HFFc6 (cell line): Measurements from ENCODE around the gene CAMK4. TPM values are rescaled to one million over a fixed set of nuclear protein-coding genes. Genes with fewer than 3 reads are reported as not detected.
"Not testable (repeated sequence)": the region's sequence is repeated elsewhere in the genome, so short reads cannot be mapped to it uniquely, and the experiment has no call there.

Source experiments
- DNase-seq: peaks from one replicate; pipeline ENCODE4 v3.0.0-alpha.2; 2018
- H3K27ac Mint-ChIP-seq: 2 replicates; pipeline ENCODE4 v1.8.0; 2020; ENCODE audit warnings: mild to moderate bottlenecking, mixed read lengths
- H3K27me3 Mint-ChIP-seq: 2 replicates; pipeline ENCODE4 v1.8.0; 2021; ENCODE audit warnings: mild to moderate bottlenecking, moderate library complexity, mixed read lengths; ENCODE audit not compliant: insufficient read depth
- H3K36me3 Mint-ChIP-seq: 2 replicates; pipeline ENCODE4 v1.8.0; 2021; ENCODE audit warnings: low read depth, mixed read lengths
- H3K4me1 Mint-ChIP-seq: 2 replicates; pipeline ENCODE4 v1.8.0; 2020; ENCODE audit warnings: low read depth, mixed read lengths
- H3K4me3 Mint-ChIP-seq: 2 replicates; pipeline ENCODE4 v1.8.0; 2020; ENCODE audit warnings: mild to moderate bottlenecking, moderate library complexity, mixed read lengths
- H3K9me3 Mint-ChIP-seq: 2 replicates; pipeline ENCODE4 v1.8.0; 2020; ENCODE audit warnings: mild to moderate bottlenecking, mixed read lengths
- total RNA-seq, 6 experiments: library from RNA; stranded (reverse); fragmentation: NEBNext Ultra II Directional; extraction: Animal tissue kit (Norgen Biotek cat#: 25700); gene quantifications; 2 replicates in 1 of 6; 3 replicates in 5 of 6; pipeline ENCODE4 v1.2.3, GENCODE V29; 2021
- TF ChIP-seq, protein P1 (sequence below): fragments of 200-600 bp; sonication (generic); IDR thresholded peaks from 2 replicates; pipeline ENCODE4 v1.5.0; 2021; ENCODE audit warnings: antibody characterized with exemption, mild to moderate bottlenecking

The CAMK4 gene
- total RNA-seq, 6 experiments from 2014 or later, result 3.8 to 5.7 (median 4.4) TPM

DNA sequence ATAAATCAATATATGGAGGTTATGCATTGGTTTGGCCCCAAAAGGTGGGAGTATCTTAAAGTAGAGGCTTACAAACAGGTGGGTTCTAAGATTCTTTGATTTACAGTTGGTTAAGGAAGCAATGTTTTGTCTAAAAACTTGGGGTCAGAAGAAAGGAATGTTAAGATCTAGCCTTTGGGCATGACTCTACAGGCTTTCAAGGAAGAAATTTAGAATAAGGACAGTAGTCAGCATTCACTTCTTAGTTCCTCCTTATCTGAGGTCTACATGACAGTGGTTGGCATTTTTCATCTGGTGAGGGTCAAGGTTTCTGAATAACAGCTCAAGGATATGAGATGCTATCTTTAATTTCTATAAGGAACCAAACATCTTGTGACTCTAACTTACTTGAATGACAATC lies 122.8 kb downstream of the CAMK4 start:
- H3K27me3 Mint-ChIP-seq, result no peaks in the 10 kb centered on the region; the same call in 1 of the 2 replicates
- no peak overlapping the region for H3K4me3 Mint-ChIP-seq
- TF ChIP-seq, protein P1, sequence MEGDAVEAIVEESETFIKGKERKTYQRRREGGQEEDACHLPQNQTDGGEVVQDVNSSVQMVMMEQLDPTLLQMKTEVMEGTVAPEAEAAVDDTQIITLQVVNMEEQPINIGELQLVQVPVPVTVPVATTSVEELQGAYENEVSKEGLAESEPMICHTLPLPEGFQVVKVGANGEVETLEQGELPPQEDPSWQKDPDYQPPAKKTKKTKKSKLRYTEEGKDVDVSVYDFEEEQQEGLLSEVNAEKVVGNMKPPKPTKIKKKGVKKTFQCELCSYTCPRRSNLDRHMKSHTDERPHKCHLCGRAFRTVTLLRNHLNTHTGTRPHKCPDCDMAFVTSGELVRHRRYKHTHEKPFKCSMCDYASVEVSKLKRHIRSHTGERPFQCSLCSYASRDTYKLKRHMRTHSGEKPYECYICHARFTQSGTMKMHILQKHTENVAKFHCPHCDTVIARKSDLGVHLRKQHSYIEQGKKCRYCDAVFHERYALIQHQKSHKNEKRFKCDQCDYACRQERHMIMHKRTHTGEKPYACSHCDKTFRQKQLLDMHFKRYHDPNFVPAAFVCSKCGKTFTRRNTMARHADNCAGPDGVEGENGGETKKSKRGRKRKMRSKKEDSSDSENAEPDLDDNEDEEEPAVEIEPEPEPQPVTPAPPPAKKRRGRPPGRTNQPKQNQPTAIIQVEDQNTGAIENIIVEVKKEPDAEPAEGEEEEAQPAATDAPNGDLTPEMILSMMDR, result no peak
- H3K9me3 Mint-ChIP-seq, result no peaks in the 10 kb centered on the region
- no peak for DNase-seq
- no peak overlapping the region for H3K27ac Mint-ChIP-seq
- H3K36me3 Mint-ChIP-seq, result no peaks in the 10 kb centered on the region
- H3K4me1 Mint-ChIP-seq, result peaks cover 8% of the 10 kb centered on the region; the same call in 1 of the 2 replicates

DNA sequence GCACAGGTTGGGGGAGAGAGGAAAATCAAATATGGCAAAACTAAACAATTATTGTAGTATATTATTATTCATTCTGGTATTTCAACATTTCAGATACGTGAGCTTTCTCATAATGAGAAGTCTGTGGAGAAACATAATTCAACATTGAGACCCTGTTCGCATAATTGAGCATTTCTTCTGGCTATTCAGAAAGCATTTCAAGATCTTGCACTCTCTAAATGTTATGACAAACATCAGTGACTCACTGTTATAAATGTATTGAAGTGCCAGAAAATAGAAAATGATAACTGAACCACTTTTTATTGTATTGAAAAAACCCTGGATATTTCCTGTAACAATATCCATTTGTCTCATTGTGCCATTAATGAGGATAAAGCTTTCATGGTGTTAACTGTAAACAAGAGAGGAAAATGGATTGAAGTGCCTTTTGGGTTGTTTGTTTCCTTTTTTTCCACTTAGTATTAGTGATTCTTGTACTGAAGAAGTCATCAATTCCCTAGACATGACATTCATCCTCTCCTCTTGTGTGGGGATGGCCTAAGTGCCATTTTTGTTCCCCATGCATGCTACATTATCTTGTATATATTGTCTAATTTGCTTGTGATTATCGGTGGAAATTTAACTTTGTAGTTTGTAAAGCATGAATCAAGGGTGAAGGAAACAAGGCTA lies 124.6 kb downstream of the CAMK4 start:
- DNase-seq, result no peak
- Mint-ChIP-seq H3K27ac (no peak overlapping the region), H3K27me3 (no peaks in the 10 kb centered on the region; the same call in 1 of the 2 replicates), H3K4me1 (peaks cover 8% of the 10 kb centered on the region; the same call in 1 of the 2 replicates), H3K9me3 (no peaks in the 10 kb centered on the region), H3K36me3 (no peaks in the 10 kb centered on the region), H3K4me3 (no peak overlapping the region)
- TF ChIP-seq, protein P1, result no peak

DNA sequence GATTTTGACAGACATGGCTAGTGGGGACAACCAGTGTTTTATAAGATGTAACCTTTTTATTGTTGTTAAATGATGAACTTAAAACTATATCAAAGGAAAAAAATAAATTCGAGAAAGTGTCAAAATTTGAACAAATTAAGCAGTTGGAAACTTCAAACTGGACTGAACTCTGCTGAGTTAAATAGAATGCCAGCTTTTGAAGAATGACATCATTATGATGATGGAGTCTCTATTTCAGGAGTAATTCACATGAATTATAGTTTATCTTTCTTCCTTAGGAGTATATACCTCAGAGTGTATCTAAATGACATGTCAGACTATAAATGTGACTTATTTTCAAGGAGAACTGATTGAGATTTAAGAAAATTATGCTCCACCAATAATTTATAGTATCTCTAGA lies 125.2 kb downstream of the CAMK4 start:
- TF ChIP-seq, protein P1, result no peak
- Mint-ChIP-seq H3K36me3 (no peaks in the 10 kb centered on the region), H3K27me3 (no peaks in the 10 kb centered on the region; the same call in 1 of the 2 replicates), H3K9me3 (no peaks in the 10 kb centered on the region), H3K4me1 (peaks cover 8% of the 10 kb centered on the region; the same call in 1 of the 2 replicates), H3K27ac (no peak overlapping the region), H3K4me3 (no peak overlapping the region)
- DNase-seq, result no peak

DNA sequence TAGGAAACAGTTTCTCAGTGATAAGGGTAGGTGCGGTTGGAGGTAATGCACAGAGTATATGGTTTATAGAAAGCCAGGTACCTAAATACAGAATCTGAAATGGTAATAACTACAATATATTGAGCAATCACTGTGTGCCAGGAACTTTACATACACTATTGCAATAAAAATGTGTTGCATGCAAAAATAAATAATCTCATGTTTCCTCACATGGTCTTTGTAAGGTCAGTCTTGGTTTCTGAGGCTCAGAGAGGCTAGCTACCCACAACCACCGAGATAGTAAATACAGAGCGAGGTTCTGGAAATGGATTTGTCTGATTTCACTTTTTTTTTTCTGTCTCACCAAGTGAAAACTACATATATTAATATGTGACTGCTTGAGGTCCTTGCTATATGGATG lies 128.9 kb downstream of the CAMK4 start:
- Mint-ChIP-seq H3K4me1 (no peaks in the 10 kb centered on the region), H3K36me3 (no peaks in the 10 kb centered on the region), H3K4me3 (no peak overlapping the region), H3K9me3 (no peaks in the 10 kb centered on the region), H3K27me3 (no peaks in the 10 kb centered on the region; the same call in 1 of the 2 replicates), H3K27ac (no peak overlapping the region)
- DNase-seq, result no peak
- TF ChIP-seq, protein P1, result no peak

DNA sequence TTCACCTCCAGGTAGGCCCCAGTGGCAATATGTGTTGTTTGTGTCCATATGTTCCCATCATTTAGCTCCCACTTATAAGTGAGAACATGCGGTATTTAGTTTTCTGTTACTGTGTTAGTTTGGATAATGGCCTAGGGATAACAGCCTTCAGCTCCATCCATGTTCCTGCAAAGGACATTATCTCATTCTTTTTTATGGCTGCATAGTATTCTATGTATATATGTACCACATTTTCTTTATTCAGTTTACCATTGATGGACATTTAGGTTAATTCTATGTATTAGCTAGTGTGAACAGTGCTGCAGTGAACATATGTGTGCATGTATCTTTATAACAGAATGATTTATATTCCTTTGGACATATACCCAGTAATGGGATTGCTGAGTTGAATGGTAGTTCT lies 134.5 kb downstream of the CAMK4 start:
- not testable (repeated sequence) for H3K36me3 Mint-ChIP-seq, H3K9me3 Mint-ChIP-seq, H3K4me1 Mint-ChIP-seq, DNase-seq, H3K27me3 Mint-ChIP-seq, H3K27ac Mint-ChIP-seq, H3K4me3 Mint-ChIP-seq

DNA sequence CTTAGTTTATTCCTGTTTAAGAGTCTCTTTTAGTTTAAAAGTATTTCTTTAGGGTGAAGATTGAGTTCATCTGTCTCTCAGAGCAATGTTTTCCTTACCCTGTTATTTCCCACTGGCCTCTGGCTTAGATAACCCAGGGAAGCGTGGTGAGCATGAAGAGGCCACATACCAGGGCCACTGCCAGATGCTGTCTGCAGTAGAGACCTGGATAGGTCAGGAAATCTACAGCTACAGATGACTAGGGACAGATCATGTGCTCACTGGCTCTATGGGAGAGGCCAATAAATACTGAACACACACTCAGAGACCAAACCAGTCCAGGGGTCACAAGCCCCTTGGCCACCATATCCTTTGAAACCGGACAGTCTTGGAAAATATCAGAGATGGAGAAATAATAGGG lies 136.0 kb downstream of the CAMK4 start:
- H3K4me1 Mint-ChIP-seq, result no peaks in the 10 kb centered on the region
- no peak overlapping the region for H3K27ac Mint-ChIP-seq
- DNase-seq, result no peak
- H3K36me3 Mint-ChIP-seq, result no peaks in the 10 kb centered on the region
- TF ChIP-seq, protein P1, result no peak
- H3K27me3 Mint-ChIP-seq, result no peaks in the 10 kb centered on the region
- H3K9me3 Mint-ChIP-seq, result no peaks in the 10 kb centered on the region
- H3K4me3 Mint-ChIP-seq, result no peak overlapping the region
